Brain pericyte (primary cell): ENCODE results near the gene SPACA4.

ENCODE experiments used
- DNase-seq: peaks from one replicate; pipeline ENCODE4 v3.0.0-alpha.2; 2012; ENCODE audit warnings: low read depth, low spot score

SPACA4 gene

GRCh38 chr19:48650974-48651682 is 44.6 kb downstream of the SPACA4 start:
- DNase-seq, result no peak

GRCh38 chr19:48651683-48652048 is 45.1 kb downstream of the SPACA4 start:
- DNase-seq, result no peak

- no peak for DNase-seq
Observed at GRCh38 chr19:48654299-48655059, 47.9 kb downstream of the SPACA4 start.

- peak; percentile 59 for DNase-seq
Observed at GRCh38 chr19:48656840-48657474, 50.4 kb downstream of the SPACA4 start.
